Panc1 (cell line): ENCODE results near the gene TMEM88.

ENCODE experiments used
- POLR2AphosphoS5 ChIP-seq: IDR thresholded peaks from 2 replicates; pipeline ENCODE4 v1.6.1; 2012; ENCODE audit warnings: mild to moderate bottlenecking, low read depth, low read length, moderate library complexity
- TF ChIP-seq, protein P1 (sequence below): fragments of 450-650 bp; IDR thresholded peaks from 2 replicates; pipeline ENCODE4 v1.5.1; 2017; ENCODE audit warnings: mild to moderate bottlenecking
- TF ChIP-seq, protein P2 (sequence below), 2 experiments: IDR thresholded peaks; 2 replicates each; pipeline ENCODE4 v1.6.1; 2011 to 2012; ENCODE audit warnings: low read depth in 2 of 2, control low read depth in 1 of 2, low read length in 1 of 2, mild to moderate bottlenecking in 1 of 2, moderate library complexity in 1 of 2; ENCODE audit not compliant: insufficient read depth in 1 of 2

DNA sequence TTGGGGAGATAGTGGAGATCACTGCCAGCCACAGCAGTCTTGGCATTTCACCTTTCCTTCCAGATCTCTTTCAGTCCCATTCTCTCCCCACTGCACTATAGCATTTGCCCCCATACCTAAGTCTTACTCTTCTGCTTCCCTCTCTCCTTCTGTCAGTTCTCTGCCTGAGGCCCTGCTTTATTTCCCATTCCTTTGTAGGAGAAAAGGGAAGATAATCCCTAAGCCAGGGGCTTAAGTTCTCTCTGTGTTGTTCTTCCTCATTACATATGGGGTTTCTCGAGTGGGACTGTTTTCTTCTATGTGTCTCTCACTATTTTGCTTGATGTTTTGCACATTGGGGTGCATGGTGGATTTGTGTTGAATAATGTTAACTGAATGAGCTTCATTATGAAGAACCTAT lies 14.4 kb upstream of the TMEM88 start:
- no peak for TF ChIP-seq POLR2AphosphoS5
- TF ChIP-seq, protein P1, sequence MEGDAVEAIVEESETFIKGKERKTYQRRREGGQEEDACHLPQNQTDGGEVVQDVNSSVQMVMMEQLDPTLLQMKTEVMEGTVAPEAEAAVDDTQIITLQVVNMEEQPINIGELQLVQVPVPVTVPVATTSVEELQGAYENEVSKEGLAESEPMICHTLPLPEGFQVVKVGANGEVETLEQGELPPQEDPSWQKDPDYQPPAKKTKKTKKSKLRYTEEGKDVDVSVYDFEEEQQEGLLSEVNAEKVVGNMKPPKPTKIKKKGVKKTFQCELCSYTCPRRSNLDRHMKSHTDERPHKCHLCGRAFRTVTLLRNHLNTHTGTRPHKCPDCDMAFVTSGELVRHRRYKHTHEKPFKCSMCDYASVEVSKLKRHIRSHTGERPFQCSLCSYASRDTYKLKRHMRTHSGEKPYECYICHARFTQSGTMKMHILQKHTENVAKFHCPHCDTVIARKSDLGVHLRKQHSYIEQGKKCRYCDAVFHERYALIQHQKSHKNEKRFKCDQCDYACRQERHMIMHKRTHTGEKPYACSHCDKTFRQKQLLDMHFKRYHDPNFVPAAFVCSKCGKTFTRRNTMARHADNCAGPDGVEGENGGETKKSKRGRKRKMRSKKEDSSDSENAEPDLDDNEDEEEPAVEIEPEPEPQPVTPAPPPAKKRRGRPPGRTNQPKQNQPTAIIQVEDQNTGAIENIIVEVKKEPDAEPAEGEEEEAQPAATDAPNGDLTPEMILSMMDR = no peak
- TF ChIP-seq, protein P2, sequence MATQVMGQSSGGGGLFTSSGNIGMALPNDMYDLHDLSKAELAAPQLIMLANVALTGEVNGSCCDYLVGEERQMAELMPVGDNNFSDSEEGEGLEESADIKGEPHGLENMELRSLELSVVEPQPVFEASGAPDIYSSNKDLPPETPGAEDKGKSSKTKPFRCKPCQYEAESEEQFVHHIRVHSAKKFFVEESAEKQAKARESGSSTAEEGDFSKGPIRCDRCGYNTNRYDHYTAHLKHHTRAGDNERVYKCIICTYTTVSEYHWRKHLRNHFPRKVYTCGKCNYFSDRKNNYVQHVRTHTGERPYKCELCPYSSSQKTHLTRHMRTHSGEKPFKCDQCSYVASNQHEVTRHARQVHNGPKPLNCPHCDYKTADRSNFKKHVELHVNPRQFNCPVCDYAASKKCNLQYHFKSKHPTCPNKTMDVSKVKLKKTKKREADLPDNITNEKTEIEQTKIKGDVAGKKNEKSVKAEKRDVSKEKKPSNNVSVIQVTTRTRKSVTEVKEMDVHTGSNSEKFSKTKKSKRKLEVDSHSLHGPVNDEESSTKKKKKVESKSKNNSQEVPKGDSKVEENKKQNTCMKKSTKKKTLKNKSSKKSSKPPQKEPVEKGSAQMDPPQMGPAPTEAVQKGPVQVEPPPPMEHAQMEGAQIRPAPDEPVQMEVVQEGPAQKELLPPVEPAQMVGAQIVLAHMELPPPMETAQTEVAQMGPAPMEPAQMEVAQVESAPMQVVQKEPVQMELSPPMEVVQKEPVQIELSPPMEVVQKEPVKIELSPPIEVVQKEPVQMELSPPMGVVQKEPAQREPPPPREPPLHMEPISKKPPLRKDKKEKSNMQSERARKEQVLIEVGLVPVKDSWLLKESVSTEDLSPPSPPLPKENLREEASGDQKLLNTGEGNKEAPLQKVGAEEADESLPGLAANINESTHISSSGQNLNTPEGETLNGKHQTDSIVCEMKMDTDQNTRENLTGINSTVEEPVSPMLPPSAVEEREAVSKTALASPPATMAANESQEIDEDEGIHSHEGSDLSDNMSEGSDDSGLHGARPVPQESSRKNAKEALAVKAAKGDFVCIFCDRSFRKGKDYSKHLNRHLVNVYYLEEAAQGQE (IDR thresholded peaks at IDR 0.05; ENCODE audit: insufficient read depth in 1 of 2, low read depth in 2 of 2, low read length in 1 of 2) = no peak
